ENCODE data around the gene PDZRN4.
"Not testable (repeated sequence)": the region's sequence is repeated elsewhere in the genome, so short reads cannot be mapped to it uniquely, and the experiment has no call there.

PDZRN4 gene

DNA sequence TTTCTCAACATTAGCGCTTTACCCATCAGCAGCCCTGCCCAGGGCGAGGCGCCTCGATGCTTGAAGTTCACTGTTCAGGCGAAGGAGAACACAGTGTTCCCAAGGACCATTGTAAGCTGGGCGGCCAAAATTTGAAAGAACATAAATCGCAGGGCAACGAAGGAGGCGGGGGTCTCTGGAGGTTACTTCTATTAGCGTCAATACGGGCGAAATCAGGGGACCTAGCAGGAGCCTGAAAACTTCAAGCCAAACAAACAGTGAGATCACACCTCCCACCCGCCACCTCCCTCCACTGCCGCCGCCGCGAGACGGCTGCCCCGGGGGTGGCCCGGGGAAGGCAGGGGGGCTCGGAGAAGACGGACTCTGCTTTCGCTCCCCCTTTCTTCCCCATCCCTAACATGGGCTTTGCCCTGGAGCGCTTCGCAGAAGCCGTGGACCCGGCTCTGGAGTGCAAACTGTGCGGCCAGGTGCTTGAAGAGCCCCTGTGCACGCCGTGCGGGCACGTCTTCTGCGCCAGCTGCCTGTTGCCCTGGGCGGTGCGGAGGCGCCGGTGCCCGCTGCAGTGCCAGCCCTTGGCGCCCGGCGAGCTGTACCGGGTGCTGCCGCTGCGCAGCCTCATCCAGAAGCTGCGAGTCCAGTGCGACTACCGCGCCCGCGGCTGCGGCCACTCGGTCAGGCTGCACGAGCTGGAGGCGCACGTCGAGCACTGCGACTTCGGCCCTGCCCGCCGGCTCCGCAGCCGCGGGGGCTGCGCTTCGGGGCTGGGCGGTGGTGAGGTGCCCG lies at the start of gene PDZRN4:
TSS of gene PDZRN4 (plus strand) at position 263 of the 783 bp plus-strand sequence.
- DNase-seq: no peak

DNA sequence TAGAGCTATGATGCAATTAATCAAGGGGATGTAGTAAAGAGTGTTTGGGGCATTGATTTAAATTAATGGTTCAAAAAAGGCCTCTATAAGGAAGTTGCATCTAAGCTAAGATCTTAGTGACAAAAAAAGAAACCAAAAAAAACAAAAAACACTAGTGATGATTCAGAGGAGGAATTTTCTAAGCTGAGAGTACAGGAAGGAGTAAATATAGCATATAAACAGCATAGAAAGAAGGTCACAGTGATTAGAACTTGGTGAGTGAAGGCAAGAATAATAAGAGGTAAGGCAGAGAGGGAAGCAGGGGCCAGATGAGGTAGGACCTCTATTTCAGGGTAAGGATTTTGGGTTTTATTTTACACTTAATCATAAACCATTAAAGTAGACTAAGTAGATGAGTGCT lies 48.0 kb upstream of the PDZRN4 start:
- no peak for DNase-seq

DNA sequence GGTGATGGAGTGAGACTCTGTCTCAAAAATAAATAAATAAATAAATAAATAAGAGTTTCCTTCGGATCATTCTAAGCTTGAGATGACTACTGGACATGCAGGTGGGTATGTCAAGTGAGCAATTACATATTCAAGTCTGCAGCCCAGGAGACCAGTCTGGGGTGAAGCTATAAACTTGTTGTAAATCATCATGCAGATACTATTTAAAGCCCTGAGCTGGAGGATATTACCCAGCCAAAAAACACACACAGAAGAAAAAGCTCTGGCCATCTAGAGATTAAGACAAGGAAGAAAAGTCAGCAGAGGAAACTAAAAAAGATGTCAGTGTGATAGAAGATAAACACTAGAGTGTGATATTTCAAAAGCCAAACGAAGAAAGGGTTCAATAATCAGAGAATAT lies 47.0 kb upstream of the PDZRN4 start:
- no peak for DNase-seq

DNA sequence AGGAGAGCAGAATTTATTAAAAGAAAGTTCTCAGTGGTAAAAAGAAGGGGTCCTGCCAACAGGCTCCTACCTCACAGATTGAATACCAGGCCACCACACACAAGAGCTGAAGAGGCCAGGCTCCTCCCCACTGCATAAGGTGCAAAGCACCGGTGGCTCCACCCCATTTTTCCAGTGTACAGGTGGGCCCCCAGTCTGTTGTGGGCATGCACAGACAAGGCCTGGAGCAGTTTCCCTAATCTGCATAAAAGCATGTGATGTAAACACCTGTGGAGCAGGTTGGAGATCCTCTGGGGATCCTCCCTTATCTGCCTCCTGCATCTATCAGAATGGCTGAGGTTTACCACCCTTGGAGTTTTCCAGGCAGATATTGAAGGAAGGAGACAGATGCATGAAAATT lies 45.7 kb upstream of the PDZRN4 start:
- DNase-seq: no peak

DNA sequence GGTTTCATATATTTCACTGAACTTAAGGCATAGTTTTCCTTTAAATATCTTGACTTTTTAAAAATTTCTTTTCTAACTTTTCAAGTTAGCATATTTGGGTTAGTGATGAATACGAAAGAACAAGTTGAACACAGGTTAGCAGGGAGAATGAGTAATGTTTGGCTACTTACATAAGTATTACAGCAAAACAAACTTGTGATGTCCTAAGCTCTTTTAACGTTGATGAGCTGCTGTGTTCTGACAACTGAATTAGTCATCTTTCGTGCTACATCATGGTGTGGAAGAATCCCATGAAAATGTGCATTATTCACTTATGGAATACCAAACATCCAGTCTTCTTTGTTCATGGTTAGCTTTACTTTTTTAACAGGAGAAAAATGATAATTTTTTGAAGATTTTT lies 36.3 kb upstream of the PDZRN4 start:
- no peak for DNase-seq

DNA sequence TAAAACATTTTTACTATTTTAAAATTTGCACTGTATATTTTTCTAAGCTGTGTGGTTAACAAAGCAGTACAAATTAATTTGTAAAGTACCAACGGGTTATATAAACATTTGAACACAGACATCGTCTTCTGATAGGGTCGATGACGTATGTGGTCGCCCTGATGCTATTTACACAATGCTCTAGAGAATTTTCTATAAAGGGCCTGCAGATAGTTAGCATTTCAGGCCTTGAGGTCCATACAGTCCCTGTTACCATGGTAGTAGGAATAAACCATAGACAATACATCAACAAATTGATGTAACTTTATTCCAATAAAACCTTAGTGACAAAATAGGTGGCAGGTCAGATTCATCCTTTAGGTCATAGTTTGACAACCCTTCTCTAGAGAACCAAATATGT lies 25.7 kb upstream of the PDZRN4 start:
- no peak for DNase-seq

DNA sequence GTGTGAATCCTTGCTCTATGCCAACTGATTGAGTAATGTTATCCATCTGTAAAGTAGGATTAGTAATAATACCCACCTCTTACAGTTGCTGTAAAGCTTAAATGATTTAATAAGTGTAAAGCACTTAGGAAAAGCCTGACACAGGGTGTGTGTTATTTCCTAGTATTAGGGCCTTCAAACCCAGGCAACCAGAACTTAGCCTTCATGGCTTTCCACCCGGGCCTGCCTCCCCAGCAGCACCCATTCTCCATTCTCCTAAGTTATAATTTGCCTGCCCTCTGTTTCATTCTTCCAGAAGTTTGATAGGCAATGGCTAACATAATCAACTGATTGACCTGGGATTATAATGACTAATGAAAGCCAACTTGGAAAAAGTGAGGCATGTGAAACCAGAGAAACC lies 20.4 kb upstream of the PDZRN4 start:
- no peak for DNase-seq

DNA sequence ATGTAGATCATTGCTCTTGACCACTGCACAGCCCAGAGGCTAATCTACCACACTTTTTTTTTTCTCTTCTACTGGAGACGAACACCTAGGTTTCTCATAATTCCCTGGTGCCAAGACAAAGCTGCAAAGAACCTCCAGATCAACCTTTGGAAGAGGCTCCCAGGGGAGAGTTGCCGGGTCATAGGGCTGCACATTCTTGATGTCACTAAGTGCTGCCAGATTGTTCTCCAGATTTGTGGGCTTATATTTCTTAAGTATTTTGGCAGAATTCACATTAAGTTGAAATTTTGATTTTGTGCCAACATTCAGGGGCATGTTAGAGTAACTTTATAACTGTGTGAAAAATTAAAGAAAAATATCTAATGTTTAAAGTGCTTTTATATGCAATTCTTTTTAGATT lies 13.5 kb upstream of the PDZRN4 start:
- no peak for DNase-seq

DNA sequence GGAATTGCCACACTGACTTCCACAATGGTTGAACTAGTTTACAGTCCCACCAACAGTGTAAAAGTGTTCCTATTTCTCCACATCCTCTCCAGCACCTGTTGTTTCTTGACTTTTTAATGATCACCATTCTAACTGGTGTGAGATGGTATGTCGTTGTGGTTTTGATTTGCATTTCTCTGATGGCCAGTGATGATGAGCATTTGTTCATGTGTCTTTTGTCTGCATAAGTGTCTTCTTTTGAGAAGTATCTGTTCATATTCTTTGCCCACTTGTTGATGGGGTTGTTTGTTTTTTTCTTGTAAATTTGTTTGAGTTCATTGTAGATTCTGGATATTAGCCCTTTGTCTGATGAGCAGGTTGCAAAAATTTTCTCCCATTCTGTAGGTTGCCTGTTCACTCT lies 8.6 kb upstream of the PDZRN4 start:
- not testable (repeated sequence) for DNase-seq

DNA sequence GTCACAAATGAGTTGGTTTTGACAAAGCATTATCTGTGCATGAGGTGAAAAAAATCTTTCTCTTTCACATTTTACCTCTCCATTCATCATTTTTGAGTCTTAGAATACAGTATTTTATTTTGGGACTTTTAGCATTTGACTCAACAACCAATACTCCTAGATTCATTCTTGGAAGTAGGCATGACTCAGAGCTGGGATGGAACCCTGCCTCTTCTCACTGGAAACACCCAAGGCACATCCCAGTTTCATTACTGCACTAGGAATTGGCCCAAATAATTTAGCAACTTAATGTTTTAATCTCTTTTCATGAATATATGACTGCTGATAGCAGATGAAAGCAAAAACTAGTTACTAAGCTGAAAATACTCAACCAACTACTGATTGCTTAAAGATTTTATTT lies 3.3 kb upstream of the PDZRN4 start:
- no peak for DNase-seq

DNA sequence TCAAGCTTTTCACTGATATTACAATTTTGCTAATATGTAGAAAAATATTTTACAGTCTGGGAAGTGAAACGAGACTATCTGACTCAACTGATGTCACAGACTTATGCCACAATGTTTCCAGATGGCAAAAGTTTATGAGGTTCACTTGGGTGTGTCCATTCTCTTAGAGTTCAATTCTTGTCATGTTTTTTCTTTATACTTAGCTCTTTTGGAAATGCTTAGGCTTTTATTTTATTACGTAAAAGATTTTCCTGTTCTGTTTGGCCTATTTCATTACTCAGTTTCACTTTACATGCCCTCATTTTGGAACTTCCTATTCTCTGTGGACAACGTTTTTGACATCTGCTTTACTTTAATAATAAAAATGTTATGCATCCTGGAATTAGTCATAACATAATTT lies 2.1 kb upstream of the PDZRN4 start:
- DNase-seq: no peak

DNA sequence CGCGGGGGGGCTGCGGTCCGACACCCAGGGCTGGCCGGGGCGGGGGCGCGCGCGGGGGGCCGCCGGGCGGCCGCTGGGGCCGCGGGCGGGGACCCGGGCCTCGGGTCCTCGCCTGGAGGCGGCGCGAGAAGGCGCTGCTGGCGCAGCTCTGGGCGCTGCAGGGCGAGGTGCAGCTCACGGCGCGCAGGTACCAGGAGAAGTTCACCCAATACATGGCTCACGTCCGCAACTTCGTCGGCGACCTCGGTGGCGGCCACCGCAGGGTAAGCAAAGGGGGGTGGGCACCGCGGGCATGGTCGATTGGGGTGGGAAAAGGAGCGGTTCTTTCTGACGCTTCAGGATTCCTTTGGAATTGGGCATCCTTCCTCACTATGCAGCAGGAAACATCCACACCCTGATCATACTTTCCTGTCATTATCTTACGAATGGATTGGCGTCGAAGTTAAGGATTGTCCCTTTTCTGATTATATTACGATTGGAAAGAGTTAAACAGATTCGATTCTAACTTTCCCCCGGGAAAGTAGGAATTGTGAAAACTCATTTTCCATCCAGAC lies 798 bp downstream of the PDZRN4 start:
- DNase-seq: no peak

DNA sequence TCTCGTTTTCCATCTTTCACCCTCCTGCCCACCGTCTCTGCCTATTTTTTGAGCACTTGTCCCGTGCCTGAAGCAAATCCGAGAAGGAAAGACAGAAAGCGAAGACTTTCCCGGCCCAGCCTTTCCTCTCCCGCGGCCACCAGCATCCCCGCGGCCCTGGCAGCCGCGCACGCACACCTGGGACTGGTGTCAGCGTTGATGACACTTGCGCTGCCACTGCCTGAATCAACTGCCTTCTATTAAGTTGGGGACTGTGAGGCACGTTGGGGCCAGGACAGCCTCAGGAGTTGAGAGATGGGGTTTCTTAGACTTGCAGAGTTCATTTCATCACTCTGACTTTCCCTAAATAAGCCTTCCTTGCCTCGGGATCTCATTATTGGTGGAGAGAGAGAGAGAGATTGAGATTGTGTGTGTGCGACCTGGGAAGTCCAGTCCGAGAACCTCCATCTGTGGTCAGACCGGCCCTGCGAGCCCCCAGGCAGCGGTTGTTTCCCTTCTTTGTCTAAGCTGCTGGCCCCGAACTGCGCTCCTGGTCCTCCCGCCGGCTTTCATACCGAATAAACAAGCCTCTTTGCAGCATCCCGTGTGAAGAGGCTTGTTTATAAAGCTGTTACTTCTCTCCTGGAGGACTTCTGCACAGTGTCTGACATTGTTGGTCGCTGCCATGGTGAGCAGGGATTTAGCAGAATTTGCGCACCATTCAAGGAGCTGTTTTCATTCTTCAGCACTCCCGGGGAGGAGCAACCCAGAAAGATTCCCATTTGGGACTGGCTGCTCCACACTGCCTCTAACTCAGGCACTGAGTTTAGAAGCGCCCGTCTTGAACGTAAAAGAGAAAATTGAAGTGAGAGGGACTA lies 1.5 kb downstream of the PDZRN4 start:
- DNase-seq: no peak

DNA sequence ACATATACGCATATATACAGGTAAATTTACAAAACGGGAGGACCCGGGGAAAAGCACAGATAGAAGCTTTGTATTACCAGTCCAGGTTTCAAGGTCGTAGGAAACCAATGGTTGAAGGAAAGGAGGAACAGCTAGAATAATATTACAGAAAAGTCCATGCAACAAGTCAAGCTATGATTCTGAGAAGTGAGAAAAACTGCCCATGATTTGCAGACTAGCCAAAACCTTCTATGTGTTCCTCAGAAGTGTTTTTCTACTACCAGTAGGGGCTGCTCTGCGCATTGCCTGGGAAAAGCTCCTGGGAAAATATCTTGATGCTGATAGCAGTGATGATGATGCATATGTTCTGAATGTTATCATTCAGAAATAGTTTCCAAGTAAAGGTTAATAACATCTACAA lies 2.2 kb downstream of the PDZRN4 start:
- DNase-seq: no peak

DNA sequence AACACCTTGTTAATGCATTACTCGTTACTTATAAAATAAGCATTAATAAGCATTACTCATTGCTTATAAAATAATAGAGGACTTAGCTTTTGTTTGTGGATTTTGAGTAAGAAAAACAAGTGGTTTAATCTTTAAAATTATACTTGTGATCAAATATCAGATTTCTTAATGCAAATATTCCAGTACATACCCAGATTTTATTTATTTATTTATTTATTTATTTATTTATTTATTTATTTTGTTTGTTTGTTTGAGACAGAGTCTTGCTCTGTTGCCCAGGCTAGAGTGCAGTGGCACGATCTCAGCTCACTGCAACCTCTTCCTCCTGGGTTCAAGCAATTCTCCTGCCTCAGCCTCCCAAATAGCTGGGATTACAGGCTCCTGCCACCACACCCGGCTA lies 3.4 kb downstream of the PDZRN4 start:
- not testable (repeated sequence) for DNase-seq

DNA sequence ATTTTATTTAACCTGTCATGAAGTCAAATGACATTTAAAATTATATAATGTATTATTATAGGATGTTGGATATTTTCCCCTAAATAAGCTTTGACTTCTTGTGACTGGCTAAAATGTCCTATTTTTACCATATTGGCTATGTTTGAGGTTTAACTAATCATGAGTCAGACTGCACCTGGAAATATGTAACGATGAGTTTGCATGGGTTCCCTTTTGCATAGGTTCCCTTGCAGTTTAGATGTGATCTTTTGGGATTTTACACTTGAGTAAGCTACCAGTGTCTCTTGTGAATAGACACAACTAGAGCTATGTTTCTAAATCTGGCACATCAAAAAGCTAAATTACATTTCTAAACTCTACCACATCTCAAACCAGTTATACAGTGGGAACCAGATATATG lies 5.2 kb downstream of the PDZRN4 start:
- DNase-seq: no peak

DNA sequence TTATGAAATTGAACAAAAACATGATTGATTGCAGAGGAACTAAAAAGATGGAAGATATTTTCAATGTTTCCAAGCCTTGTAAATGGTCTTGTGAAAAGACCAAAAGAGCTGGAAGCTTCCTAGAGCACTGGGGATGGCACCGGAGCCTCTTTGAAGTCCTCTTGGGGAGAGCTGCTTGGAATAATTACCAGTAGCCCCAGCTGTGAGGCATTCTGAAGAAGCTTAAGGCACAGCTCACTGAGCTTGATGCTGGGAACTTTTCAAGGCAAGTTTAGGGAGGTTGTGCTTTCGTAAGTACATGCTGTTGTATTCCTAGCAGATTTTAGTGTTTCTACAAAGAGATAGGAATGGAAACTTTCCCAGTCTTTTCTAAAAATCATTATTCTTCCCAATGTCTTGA lies 13.9 kb downstream of the PDZRN4 start:
- no peak for DNase-seq

DNA sequence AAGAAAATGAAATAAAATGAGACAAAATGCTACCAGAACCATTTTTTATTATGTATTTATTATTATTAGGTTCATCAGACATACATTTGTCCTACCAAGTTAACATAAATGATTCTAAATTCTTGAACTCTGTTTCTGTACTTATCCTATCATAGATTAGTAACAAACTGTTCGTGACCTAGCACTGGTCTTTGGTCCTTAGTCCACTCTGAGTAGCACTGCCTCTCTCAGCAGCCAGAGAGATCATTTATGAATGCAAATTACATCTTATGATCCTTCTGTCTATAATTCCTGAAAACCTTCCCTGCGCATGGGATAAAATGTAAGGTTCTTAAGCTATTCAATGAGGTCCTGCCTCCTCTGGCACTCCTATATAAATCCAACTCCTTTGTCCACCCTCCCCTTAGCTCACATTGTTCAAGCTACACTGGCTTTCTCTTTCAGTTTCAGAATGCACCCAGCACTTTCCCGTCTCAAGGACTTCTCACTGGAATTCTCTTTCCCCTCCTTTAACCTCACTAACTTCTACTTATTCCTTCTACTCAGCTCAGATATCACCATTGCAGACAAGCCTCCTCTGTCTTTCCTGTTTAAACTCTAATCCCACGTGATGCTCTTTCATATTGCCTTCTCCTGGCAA lies 17.1 kb downstream of the PDZRN4 start:
- DNase-seq: no peak

DNA sequence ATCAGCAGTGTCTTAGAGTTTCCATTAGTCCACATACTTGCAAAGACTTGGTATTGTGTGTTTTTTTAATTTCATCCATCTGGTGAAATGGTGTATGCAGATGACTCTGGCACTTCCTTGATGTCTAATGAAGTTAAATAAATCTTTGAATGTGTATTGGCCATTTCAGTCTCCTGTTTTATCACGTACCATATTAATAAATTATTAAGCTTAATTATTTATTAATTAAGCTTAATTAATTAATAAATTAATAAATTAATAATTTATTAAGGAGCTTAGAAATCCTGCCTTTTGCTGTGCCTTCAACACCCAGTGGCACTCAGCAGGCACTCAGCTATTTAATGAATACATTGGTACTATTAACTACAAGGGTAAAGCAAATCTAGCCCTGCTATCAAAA lies 18.2 kb downstream of the PDZRN4 start:
- DNase-seq: no peak

DNA sequence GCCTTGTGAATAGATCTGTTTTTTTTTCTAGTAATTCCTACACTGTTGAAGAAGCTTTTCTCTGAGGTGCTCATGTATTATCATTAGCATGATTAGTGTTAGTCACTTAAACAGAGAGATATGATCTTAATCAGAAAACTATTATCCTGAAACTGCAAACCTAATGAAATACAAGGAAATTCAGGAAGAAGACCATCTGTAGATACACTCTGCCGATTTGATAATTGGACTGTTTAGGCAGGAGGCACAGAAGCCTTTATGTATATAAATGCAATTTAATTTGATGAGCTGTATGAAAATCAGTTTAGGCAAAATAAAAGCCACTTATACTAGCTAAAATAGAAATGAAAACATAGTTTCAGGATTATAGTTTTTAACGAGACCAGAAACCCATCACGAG lies 23.3 kb downstream of the PDZRN4 start:
- no peak for DNase-seq

DNA sequence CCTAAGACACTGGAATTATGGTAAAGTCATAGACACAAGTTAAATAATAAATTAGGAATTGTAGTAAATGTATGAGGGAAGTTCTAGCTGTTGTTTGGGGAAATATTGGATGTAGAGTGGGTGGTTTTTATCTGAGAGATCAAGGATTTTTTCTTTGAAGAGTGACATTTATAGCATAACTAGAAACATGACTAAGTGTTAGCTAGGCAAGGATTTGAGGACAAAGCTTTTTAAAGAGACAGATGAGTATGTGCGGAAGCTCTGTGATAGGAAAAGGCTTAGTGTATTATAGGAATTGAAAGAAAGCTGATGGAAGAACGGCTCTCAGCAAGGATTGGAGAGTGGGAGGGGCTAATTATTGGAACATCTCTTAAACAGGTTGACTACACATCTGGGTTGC lies 24.5 kb downstream of the PDZRN4 start:
- no peak for DNase-seq

DNA sequence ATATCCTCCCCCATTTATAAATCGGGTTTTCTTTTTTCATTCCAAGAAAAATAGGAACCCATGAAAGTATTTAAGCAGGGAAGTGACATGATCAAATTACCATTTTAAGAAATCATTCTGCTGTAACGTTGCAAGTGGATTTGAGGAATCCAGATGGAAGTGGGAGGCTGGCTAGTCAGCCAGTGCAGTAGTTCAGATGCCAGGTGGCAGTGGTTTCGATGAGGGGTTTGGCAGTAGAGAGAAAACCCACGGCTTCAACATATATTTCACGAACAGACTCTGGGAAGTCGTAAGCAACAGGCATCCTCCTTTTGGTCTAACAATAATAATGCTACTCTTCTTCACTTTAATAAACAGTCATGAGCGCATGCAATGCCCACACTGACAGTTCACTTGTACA lies 25.0 kb downstream of the PDZRN4 start:
- no peak for DNase-seq

DNA sequence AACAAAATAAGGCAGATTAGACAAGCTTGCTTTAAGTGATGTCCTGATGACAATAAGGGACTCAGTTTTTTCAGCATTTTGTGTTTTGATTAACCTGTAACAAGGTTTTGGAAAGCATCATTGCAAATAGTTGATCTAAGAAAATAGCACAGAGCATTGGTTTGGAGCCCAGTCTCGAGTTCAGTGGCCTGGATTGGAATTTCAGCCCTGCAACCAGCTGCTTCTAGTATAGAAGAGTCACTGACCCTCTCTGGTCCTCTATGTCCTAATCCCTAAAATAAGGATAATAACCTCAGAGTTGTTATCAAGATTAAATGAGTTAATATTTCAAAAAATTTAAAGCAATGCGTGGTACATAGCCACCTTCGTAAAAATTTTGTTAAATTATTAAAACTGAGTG lies 25.5 kb downstream of the PDZRN4 start:
- DNase-seq: no peak

DNA sequence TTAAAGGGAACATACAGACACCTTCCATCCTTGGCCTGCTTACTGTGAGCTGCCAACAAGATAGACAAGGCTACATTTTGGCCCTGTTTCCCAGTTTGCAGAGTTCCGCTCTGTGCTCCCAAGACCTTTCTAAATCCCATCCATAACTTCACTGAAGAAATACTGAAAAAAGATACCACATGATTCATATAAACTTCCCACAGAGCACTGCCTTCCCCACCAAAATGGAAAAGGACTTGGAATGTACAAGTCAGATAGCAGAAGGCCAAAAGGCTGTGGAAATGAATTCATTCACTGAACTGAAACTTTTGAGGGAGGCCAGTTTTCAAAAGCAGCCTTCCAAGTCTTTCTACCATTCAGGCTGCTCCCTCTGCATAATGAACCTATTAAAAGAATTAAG lies 29.6 kb downstream of the PDZRN4 start:
- DNase-seq: no peak
